WTC11 (cell line): ENCODE data around the gene TNNT3. TPM values are rescaled to one million over a fixed set of nuclear protein-coding genes. Genes with fewer than 3 reads are reported as not detected.

Experiments
- ATAC-seq: fragments of 200-7000 bp; cut with Tn5 transposase; 2 replicates; pipeline ENCODE4 v1.10.0; 2021; ENCODE audit warnings: mild to moderate bottlenecking, moderate library complexity
- CTCF ChIA-PET: fragments of 300-600 bp; sonication (Branson Sonifier 250); formaldehyde crosslinking; loops from one replicate; lab custom pipeline; 2021; ENCODE audit warnings: antibody characterized with exemption; lab: Charles Lee
- POLR2A ChIA-PET: fragments of 350-600 bp; sonication (Branson Sonifier 250); formaldehyde crosslinking; loops from one replicate; lab custom pipeline; 2021; ENCODE audit warnings: antibody characterized with exemption; lab: Charles Lee
- DNase-seq: peaks from one replicate; pipeline ENCODE4 v3.0.0; 2021; ENCODE audit warnings: low spot score
- H3K27ac Mint-ChIP-seq: 2 replicates; pipeline ENCODE4 v1.8.0; 2021; ENCODE audit warnings: mixed read lengths
- H3K27me3 Mint-ChIP-seq: 2 replicates; pipeline ENCODE4 v1.8.0; 2021; ENCODE audit warnings: low read depth, mild to moderate bottlenecking, moderate library complexity, mixed read lengths
- H3K36me3 Mint-ChIP-seq: 2 replicates; pipeline ENCODE4 v1.8.0; 2021; ENCODE audit warnings: mixed read lengths
- H3K4me1 Mint-ChIP-seq: 2 replicates; pipeline ENCODE4 v1.8.0; 2022; ENCODE audit warnings: mixed read lengths
- H3K4me3 Mint-ChIP-seq: 2 replicates; pipeline ENCODE4 v1.8.0; 2021; ENCODE audit warnings: mild to moderate bottlenecking, moderate library complexity, mixed read lengths
- H3K9me3 Mint-ChIP-seq: 2 replicates; pipeline ENCODE4 v1.8.0; 2021; ENCODE audit warnings: mixed read lengths
- CBFB ChIP-seq: sonication (generic); formaldehyde crosslinking; IDR thresholded peaks from 2 replicates; pipeline ENCODE4 v1.8.1; 2022; ENCODE audit warnings: mild to moderate bottlenecking, low read depth, missing genetic modification reagents
- CDX4 ChIP-seq: fragments of 250-450 bp; sonication (Bioruptor Pico); IDR thresholded peaks from 2 replicates; pipeline ENCODE4 v1.9.0; 2021; ENCODE audit warnings: moderate library complexity, mild to moderate bottlenecking, inconsistent platforms, borderline replicate concordance
- E2F4 ChIP-seq: sonication (generic); formaldehyde crosslinking; IDR thresholded peaks from 2 replicates; pipeline ENCODE4 v1.8.1; 2022; ENCODE audit warnings: low read depth, mild to moderate bottlenecking, moderate library complexity, missing genetic modification reagents, borderline replicate concordance
- FOXK1 ChIP-seq: sonication (generic); formaldehyde crosslinking; IDR thresholded peaks from 2 replicates; pipeline ENCODE4 v1.8.0; 2022; ENCODE audit warnings: mild to moderate bottlenecking, moderate library complexity, missing genetic modification reagents
- GRHL2 ChIP-seq: fragments of 250-450 bp; sonication (Bioruptor Pico); IDR thresholded peaks from 2 replicates; pipeline ENCODE4 v1.8.0; 2022; ENCODE audit warnings: mild to moderate bottlenecking, moderate library complexity; ENCODE audit not compliant: insufficient replicate concordance, severe bottlenecking
- GTF2I ChIP-seq: fragments of 250-450 bp; sonication (Bioruptor Pico); conservative IDR thresholded peaks from 2 replicates; pipeline ENCODE4 v1.4.0; 2021; ENCODE audit warnings: mild to moderate bottlenecking
- JUN ChIP-seq: sonication (generic); formaldehyde crosslinking; IDR thresholded peaks from 2 replicates; pipeline ENCODE4 v1.8.0; 2023; ENCODE audit warnings: mild to moderate bottlenecking, missing genetic modification reagents
- MXD4 ChIP-seq: fragments of 250-450 bp; sonication (Bioruptor Pico); IDR thresholded peaks from 2 replicates; pipeline ENCODE4 v1.8.0; 2021; ENCODE audit warnings: mild to moderate bottlenecking, moderate library complexity, borderline replicate concordance
- MYBL2 ChIP-seq: sonication (generic); formaldehyde crosslinking; IDR thresholded peaks from 2 replicates; pipeline ENCODE4 v1.8.1; 2023; ENCODE audit warnings: mild to moderate bottlenecking, moderate library complexity, missing genetic modification reagents
- PREB ChIP-seq: sonication (generic); formaldehyde crosslinking; IDR thresholded peaks from 2 replicates; pipeline ENCODE4 v1.8.1; 2022; ENCODE audit warnings: mild to moderate bottlenecking, missing genetic modification reagents, moderate library complexity, borderline replicate concordance
- ZNF532 ChIP-seq: fragments of 250-450 bp; sonication (Bioruptor Pico); IDR thresholded peaks from 2 replicates; pipeline ENCODE4 v1.9.0; 2021; ENCODE audit warnings: mild to moderate bottlenecking, borderline replicate concordance
- total RNA-seq: library from RNA; stranded (reverse); gene quantifications from 3 replicates; pipeline ENCODE4 v1.2.3, GENCODE V29; 2021
- TF ChIP-seq, protein P1 (sequence below): sonication (generic); formaldehyde crosslinking; IDR thresholded peaks from 2 replicates; pipeline ENCODE4 v1.8.0; 2023; ENCODE audit warnings: missing genetic modification reagents, mild to moderate bottlenecking, borderline replicate concordance

TNNT3 gene
- total RNA-seq, 1 experiment from 2014 or later: not detected

- no peak overlapping the region for H3K4me3 Mint-ChIP-seq
- TF ChIP-seq MXD4 (CRISPR knock-in tag) (no peak), ZNF532 (CRISPR knock-in tag) (no peak), PREB (CRISPR knock-in tag) (no peak), JUN (CRISPR knock-in tag) (no peak), CBFB (CRISPR knock-in tag) (no peak), CDX4 (CRISPR knock-in tag) (no peak), GRHL2 (CRISPR knock-in tag) (no peak), MYBL2 (no peak)
- TF ChIP-seq, all 79 proteins: peak for 0
- no peak for DNase-seq
- Mint-ChIP-seq H3K27ac (no peak overlapping the region), H3K36me3 (no peaks in the 10 kb centered on the region), H3K27me3 (no peaks in the 10 kb centered on the region; the same call in 1 of the 2 replicates), H3K9me3 (peaks cover 13% of the 10 kb centered on the region), H3K4me1 (no peaks in the 10 kb centered on the region)
- POLR2A ChIA-PET: no interaction called here
- CTCF ChIA-PET: interaction anchor here (1.2 to 2.5 kb wide), 10 partner anchors 9 to 240 kb away, joined by 3 to 27 read pairs (median 8); partner anchors contain the start of gene PRR33
- no peak for ATAC-seq
Measured at GRCh38 chr11:1916132-1916985, 3.1 kb upstream of the TNNT3 start.

DNA sequence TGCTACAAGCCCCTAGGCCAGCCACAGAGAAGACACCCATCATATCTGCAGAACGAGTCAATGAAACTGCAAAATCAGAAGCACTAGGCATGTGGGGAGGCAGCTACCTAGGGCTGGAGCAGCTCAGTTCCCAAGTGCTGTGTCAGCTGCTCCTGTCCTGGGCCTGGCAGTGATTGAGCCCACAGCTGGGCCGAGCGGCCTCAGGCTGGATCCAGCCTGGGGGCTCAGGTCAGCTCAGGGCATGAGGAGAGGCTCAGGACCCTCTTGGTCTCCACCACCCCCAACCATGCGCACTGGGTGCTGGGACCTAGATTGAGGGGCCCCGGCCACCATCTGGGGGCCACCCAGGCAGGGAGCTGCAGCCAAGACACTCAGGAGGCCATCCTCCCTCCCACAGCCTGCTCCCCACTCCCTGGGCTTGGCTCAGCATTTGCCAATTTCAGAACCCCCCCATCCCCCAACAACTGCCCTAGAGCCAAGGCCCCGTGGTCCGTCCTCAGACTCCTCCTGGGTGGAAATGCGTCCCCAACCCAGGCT is 2.4 kb upstream of the TNNT3 start:
- TF ChIP-seq, protein P1, sequence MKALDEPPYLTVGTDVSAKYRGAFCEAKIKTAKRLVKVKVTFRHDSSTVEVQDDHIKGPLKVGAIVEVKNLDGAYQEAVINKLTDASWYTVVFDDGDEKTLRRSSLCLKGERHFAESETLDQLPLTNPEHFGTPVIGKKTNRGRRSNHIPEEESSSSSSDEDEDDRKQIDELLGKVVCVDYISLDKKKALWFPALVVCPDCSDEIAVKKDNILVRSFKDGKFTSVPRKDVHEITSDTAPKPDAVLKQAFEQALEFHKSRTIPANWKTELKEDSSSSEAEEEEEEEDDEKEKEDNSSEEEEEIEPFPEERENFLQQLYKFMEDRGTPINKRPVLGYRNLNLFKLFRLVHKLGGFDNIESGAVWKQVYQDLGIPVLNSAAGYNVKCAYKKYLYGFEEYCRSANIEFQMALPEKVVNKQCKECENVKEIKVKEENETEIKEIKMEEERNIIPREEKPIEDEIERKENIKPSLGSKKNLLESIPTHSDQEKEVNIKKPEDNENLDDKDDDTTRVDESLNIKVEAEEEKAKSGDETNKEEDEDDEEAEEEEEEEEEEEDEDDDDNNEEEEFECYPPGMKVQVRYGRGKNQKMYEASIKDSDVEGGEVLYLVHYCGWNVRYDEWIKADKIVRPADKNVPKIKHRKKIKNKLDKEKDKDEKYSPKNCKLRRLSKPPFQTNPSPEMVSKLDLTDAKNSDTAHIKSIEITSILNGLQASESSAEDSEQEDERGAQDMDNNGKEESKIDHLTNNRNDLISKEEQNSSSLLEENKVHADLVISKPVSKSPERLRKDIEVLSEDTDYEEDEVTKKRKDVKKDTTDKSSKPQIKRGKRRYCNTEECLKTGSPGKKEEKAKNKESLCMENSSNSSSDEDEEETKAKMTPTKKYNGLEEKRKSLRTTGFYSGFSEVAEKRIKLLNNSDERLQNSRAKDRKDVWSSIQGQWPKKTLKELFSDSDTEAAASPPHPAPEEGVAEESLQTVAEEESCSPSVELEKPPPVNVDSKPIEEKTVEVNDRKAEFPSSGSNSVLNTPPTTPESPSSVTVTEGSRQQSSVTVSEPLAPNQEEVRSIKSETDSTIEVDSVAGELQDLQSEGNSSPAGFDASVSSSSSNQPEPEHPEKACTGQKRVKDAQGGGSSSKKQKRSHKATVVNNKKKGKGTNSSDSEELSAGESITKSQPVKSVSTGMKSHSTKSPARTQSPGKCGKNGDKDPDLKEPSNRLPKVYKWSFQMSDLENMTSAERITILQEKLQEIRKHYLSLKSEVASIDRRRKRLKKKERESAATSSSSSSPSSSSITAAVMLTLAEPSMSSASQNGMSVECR (CRISPR knock-in tag): no peak
- TF ChIP-seq E2F4 (CRISPR knock-in tag): no peak
- no peak for TF ChIP-seq FOXK1 (CRISPR knock-in tag)
- TF ChIP-seq GTF2I (CRISPR knock-in tag): no peak
- TF ChIP-seq CBFB (CRISPR knock-in tag): no peak
- ChIA-PET POLR2A (no interaction called here), CTCF (interaction anchor here (0.7 to 2.5 kb wide), 19 partner anchors 8 to 264 kb away, joined by 3 to 27 read pairs (median 4); partner anchors contain the start of gene PRR33)
- Mint-ChIP-seq H3K4me3 (no peak overlapping the region), H3K4me1 (no peaks in the 10 kb centered on the region), H3K27ac (no peak overlapping the region), H3K36me3 (no peaks in the 10 kb centered on the region), H3K9me3 (peaks cover 13% of the 10 kb centered on the region), H3K27me3 (no peaks in the 10 kb centered on the region; the same call in 1 of the 2 replicates)
- no peak for ATAC-seq
- DNase-seq: no peak
